Activated B cell treated with CpG ODN at 0.5 μM for 24 hours (primary cell): ENCODE measurements around the gene PHF21A. TPM values are rescaled to one million over a fixed set of nuclear protein-coding genes. Genes with fewer than 3 reads are reported as not detected.

Experiments used
- ATAC-seq: fragments of 200-7000 bp; cut with Tn5 transposase; one replicate; pipeline ENCODE4 v1.10.0; 2021; ENCODE audit warnings: low read depth, mild to moderate bottlenecking, moderate library complexity
- CTCF ChIA-PET: fragments of 350-600 bp; sonication (Branson Sonifier 250); formaldehyde crosslinking; loops from one replicate; lab custom pipeline; 2021; ENCODE audit warnings: antibody characterized with exemption; lab: Charles Lee
- POLR2A ChIA-PET: fragments of 350-600 bp; sonication (Branson Sonifier 250); formaldehyde crosslinking; loops from one replicate; lab custom pipeline; 2021; ENCODE audit warnings: antibody characterized with exemption; lab: Charles Lee
- DNase-seq: peaks from one replicate; pipeline ENCODE4 v3.0.0; 2022
- H3K27ac Mint-ChIP-seq: one replicate; pipeline ENCODE4 v1.8.0; 2020; ENCODE audit warnings: mixed read lengths
- H3K27me3 Mint-ChIP-seq: one replicate; pipeline ENCODE4 v1.8.0; 2021; ENCODE audit warnings: mixed read lengths
- H3K36me3 Mint-ChIP-seq: one replicate; pipeline ENCODE4 v1.8.0; 2021; ENCODE audit warnings: low read depth, mixed read lengths
- H3K4me1 Mint-ChIP-seq: one replicate; pipeline ENCODE4 v1.8.0; 2021; ENCODE audit warnings: mixed read lengths
- H3K4me3 Mint-ChIP-seq: one replicate; pipeline ENCODE4 v1.8.0; 2020; ENCODE audit warnings: mild to moderate bottlenecking, mixed read lengths
- H3K9me3 Mint-ChIP-seq: one replicate; pipeline ENCODE4 v1.8.0; 2020; ENCODE audit warnings: mixed read lengths
- intact Hi-C: fragments of 100-400 bp; cut with micrococcal nuclease; formaldehyde crosslinking; loops from one replicate; pipeline ENCODE4 v1.15.1; 2024
- total RNA-seq: library from RNA; stranded (reverse); gene quantifications from 2 replicates; pipeline ENCODE4 v1.2.3, GENCODE V29; 2022
- TF ChIP-seq, protein P1 (sequence below): fragments of 200-600 bp; IDR thresholded peaks from one replicate; pipeline ENCODE4 v1.8.0; 2022; ENCODE audit warnings: antibody characterized with exemption, mild to moderate bottlenecking

PHF21A gene
- total RNA-seq, 1 donor from 2014 or later: 71.0 TPM

DNA sequence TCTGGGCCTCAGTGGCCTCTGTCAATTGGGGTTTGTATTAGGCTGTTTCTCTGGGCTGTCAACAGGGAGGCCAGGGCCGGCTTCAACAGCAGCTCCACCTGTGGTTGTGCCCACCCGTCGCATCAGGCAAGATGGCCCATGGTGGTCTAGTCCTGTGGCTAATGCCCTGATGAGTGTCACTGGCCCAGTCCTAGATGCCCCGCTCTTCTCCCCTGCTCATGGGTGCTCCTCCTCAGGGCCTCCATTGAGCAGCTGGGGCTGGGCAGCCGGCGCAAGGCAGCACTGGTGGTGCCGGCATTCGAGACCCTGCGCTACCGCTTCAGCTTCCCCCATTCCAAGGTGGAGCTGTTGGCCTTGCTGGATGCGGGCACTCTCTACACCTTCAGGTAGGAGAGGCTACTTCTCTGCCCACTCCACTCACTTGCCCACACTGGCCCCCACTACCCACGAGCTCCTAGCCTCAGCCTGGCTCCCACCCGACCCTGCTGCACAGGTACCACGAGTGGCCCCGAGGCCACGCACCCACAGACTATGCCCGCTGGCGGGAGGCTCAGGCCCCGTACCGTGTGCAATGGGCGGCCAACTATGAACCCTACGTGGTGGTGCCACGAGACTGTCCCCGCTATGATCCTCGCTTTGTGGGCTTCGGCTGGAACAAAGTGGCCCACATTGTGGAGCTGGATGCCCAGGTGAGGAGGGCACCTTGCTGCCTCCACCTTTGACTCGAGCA, 193.4 kb downstream of the PHF21A start:
- ATAC-seq (no peak), DNase-seq (no peak)
- peak overlapping the region; percentile 82 for H3K27ac Mint-ChIP-seq
- no peaks in the 10 kb centered on the region for H3K9me3 Mint-ChIP-seq
- intact Hi-C loops: no loop called here
- peaks cover 91% of the 10 kb centered on the region for H3K4me1 Mint-ChIP-seq
- CTCF ChIA-PET: no interaction called here
- H3K36me3 Mint-ChIP-seq: peaks cover 63% of the 10 kb centered on the region
- TF ChIP-seq, protein P1, sequence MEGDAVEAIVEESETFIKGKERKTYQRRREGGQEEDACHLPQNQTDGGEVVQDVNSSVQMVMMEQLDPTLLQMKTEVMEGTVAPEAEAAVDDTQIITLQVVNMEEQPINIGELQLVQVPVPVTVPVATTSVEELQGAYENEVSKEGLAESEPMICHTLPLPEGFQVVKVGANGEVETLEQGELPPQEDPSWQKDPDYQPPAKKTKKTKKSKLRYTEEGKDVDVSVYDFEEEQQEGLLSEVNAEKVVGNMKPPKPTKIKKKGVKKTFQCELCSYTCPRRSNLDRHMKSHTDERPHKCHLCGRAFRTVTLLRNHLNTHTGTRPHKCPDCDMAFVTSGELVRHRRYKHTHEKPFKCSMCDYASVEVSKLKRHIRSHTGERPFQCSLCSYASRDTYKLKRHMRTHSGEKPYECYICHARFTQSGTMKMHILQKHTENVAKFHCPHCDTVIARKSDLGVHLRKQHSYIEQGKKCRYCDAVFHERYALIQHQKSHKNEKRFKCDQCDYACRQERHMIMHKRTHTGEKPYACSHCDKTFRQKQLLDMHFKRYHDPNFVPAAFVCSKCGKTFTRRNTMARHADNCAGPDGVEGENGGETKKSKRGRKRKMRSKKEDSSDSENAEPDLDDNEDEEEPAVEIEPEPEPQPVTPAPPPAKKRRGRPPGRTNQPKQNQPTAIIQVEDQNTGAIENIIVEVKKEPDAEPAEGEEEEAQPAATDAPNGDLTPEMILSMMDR: no peak
- POLR2A ChIA-PET: interaction anchor here (3.2 to 14.9 kb wide), 3 partner anchors 10 to 37 kb away, joined by 19 to 263 read pairs (median 79); partner anchors contain the start of gene PEX16
- peak overlapping the region; percentile 1 for H3K4me3 Mint-ChIP-seq
- H3K27me3 Mint-ChIP-seq: no peaks in the 10 kb centered on the region

DNA sequence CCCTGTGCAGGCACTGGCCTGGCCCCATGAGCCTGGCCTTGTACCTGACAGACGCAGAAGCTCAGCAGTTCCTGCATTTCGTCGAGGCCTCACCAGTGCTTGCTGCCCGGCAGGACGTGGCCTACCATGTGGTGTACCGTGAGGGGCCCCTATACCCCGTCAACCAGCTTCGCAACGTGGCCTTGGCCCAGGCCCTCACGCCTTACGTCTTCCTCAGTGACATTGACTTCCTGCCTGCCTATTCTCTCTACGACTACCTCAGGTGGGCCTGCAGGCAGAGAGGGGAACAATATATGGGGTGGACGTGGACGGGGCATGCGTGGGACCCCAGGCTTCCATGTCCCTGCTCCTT, 193.9 kb downstream of the PHF21A start:
- peak overlapping the region; percentile 1 for H3K4me3 Mint-ChIP-seq
- ATAC-seq: no peak
- DNase-seq: peak; percentile 14
- intact Hi-C loops: no loop called here
- ChIA-PET POLR2A (interaction anchor here (0.6 to 14.9 kb wide), 4 partner anchors 9 to 83 kb away, joined by 3 to 263 read pairs (median 43); partner anchors contain the start of gene PEX16), CTCF (interaction anchor here (1.0 kb wide), 1 partner anchor 10 kb away, joined by 3 read pairs; the partner anchor contains the start of gene PEX16)
- H3K4me1 Mint-ChIP-seq: peaks cover 85% of the 10 kb centered on the region
- H3K27ac Mint-ChIP-seq: peak overlapping the region; percentile 82
- no peaks in the 10 kb centered on the region for H3K27me3 Mint-ChIP-seq
- peaks cover 58% of the 10 kb centered on the region for H3K36me3 Mint-ChIP-seq
- TF ChIP-seq, protein P1: no peak
- no peaks in the 10 kb centered on the region for H3K9me3 Mint-ChIP-seq

DNA sequence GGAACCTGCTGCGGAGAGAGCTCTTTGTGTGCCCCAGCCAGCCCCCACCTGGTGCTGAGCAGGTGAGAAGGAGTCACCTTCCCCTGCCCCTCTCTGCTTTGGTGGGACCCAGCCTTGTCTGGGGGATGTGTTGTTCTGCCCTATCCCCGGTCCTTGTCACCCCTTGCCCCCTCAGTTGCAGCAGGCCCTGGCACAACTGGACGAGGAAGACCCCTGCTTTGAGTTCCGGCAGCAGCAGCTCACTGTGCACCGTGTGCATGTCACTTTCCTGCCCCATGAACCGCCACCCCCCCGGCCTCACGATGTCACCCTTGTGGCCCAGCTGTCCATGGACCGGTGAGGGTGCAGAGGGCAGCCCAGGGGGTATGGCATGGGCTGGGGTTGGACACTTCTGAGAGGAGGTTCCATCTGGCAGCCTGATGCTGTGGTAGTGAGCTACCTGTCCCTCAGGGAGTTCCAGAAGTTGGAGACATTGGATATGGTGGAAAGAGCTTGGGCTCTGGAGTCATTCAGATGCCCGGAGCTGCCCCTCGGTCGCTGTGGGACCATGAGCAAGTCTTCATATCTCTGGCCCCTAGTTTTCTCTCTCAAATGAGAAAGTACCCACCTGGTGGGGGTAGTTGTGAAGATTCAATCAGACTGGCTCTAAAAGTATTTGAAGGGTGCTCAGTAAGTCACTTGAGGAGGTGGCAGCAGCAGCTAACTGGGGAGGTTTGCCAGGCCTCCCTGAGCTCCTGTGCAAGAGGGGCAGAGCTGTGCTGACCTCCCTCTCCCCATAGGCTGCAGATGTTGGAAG, 194.5 kb downstream of the PHF21A start:
- Mint-ChIP-seq H3K27ac (peak overlapping the region; percentile 82), H3K4me1 (peaks cover 81% of the 10 kb centered on the region), H3K36me3 (peaks cover 52% of the 10 kb centered on the region), H3K4me3 (no peak overlapping the region), H3K9me3 (no peaks in the 10 kb centered on the region), H3K27me3 (no peaks in the 10 kb centered on the region)
- intact Hi-C loops: no loop called here
- ATAC-seq (no peak), DNase-seq (no peak)
- ChIA-PET CTCF (interaction anchor here (1.0 kb wide), 1 partner anchor 9 kb away, joined by 3 read pairs; the partner anchor contains the start of gene PEX16), POLR2A (interaction anchor here (0.6 to 14.9 kb wide), 5 partner anchors 9 to 82 kb away, joined by 3 to 263 read pairs (median 7); partner anchors contain the start of gene PEX16)
- TF ChIP-seq, protein P1: no peak

DNA sequence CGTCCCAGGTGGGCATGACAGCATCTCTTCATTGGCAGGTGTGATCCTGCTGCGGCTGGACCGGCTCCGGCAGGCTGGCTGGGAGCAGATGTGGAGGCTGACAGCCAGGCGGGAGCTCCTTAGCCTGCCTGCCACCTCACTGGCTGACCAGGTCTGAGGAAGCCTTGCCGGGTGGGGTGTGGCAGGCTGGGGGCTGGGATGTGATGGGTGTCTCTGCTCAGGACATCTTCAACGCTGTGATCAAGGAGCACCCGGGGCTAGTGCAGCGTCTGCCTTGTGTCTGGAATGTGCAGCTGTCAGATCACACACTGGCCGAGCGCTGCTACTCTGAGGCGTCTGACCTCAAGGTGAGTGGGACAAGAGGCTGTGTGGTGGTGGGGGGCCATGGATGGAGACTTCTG, 195.3 kb downstream of the PHF21A start:
- Mint-ChIP-seq H3K4me1 (peaks cover 81% of the 10 kb centered on the region), H3K4me3 (no peak overlapping the region), H3K9me3 (no peaks in the 10 kb centered on the region), H3K36me3 (peaks cover 50% of the 10 kb centered on the region), H3K27me3 (no peaks in the 10 kb centered on the region), H3K27ac (peak overlapping the region; percentile 82)
- DNase-seq (no peak), ATAC-seq (no peak)
- POLR2A ChIA-PET: interaction anchor here (0.6 to 6.1 kb wide), 4 partner anchors 8 to 21 kb away, joined by 3 to 79 read pairs (median 4); partner anchors contain the start of gene PEX16
- TF ChIP-seq, protein P1: no peak
- CTCF ChIA-PET: no interaction called here
- intact Hi-C loops: no loop called here
